VCaP (cell line): ENCODE results near the gene SLC25A47.

ENCODE experiments used
- H3K27ac ChIP-seq: fragments of 450-650 bp; 2 replicates; pipeline ENCODE4 v1.5.1; 2017
- TF ChIP-seq, protein P1 (sequence below): fragments of 450-650 bp; conservative IDR thresholded peaks from 2 replicates; pipeline ENCODE4 v1.5.1; 2017; ENCODE audit warnings: mild to moderate bottlenecking, moderate library complexity

Gene SLC25A47

DNA sequence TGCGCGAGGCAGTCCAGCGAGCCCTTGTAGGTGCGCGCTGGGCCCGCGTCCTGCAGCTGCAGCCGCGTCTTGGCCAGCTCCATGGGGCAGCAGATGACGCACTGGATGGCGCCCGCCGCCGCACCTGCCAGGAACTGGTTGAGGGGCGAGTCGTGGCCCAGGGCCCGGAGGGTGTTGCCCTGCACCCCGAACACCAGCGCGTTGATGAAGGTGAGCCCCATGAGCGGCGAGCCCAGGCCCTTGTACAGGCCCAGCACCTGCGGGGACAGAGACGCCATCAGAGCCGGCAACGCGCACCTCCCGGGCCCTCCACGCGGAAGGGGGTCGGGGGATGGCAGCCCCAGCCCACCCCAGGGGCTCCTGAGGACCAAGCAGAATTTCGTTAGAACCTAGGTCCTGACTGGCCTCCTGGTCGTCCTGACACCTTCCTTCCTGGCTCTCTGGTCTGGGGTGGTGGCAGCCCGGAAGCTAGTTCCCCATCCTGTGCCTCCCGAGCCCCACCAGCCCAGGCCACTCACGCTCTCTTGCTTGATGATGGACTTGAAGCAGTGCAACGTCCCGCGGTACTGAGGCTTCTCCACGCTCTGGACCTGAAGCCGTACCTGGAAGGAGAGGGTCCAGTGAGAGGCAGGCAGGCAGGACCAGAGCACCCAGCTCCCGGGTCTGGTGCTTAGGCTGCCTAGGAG lies 30.2 kb upstream of the SLC25A47 start:
- no peak overlapping the region for H3K27ac ChIP-seq
- TF ChIP-seq, protein P1, sequence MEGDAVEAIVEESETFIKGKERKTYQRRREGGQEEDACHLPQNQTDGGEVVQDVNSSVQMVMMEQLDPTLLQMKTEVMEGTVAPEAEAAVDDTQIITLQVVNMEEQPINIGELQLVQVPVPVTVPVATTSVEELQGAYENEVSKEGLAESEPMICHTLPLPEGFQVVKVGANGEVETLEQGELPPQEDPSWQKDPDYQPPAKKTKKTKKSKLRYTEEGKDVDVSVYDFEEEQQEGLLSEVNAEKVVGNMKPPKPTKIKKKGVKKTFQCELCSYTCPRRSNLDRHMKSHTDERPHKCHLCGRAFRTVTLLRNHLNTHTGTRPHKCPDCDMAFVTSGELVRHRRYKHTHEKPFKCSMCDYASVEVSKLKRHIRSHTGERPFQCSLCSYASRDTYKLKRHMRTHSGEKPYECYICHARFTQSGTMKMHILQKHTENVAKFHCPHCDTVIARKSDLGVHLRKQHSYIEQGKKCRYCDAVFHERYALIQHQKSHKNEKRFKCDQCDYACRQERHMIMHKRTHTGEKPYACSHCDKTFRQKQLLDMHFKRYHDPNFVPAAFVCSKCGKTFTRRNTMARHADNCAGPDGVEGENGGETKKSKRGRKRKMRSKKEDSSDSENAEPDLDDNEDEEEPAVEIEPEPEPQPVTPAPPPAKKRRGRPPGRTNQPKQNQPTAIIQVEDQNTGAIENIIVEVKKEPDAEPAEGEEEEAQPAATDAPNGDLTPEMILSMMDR = no peak

DNA sequence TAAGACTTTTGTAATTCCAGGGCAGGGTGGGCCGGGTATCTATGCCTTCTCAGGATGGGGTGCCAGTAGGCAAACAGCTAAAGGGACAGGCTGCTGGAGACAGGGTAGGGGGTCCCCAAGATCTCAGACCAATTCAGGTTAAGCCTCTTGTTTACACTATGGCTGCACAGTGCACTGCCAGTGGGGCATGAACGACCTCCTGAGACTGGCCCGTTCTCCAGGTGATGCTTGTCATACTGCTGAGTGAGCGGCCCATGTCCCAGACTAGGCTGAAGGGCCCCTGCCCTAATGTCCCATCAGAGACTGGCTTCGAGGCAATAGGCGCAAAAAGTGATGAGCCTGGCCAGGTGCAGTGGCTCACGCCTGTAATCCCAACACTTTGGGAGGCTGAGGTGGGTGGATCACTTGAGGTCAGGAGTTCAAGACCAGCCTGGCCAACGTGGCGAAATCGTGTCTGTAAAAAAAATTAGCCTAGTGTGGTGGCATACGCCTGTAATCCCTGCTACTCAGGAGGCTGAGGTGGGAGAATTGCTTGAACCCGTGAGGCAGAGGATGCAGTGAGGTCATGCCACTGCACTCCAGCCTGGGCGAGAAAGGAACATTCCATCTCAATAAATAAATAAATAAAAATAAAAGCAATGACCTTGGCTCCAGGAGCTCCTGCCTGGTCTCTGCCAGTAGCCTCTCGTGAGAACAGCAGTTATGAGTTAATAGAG lies 29.5 kb upstream of the SLC25A47 start:
- no peak overlapping the region for H3K27ac ChIP-seq
- TF ChIP-seq, protein P1 = no peak

DNA sequence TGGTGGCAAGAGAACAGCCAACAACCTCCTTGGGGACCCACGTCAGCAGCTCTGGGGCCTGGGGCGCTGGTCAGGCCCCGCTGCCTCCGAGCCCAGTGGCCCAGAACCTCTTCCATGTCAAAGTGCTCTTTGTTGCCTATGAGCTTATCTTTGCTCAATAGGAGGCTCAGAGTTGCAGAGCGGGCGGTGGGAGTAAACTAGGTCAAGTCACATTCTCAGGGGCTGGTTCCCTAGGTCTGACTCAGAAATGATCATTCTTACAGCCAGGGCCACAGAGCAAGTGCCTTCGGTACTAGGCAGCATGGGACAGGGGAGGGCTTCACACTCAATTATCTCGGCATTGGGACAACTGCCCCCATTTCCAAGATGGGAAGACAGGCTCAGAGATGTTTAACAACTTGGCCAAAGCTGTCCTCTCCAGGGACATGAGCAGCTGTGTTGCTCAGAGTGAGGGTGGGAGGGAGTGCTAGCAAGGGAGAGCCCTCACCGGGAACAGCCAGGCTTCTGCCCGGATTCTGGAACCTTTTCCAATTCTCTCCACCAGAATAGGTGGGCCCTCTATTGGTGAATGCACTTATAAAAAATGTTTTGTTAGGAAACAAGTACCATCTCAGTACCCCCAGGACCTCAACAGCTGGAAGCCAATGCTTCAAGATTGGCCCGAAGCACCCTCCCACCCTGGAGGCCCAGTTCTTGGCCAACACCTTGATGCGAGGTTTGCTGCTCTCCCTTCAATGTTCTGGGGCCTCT lies 28.8 kb upstream of the SLC25A47 start:
- no peak overlapping the region for H3K27ac ChIP-seq
- TF ChIP-seq, protein P1 = no peak

DNA sequence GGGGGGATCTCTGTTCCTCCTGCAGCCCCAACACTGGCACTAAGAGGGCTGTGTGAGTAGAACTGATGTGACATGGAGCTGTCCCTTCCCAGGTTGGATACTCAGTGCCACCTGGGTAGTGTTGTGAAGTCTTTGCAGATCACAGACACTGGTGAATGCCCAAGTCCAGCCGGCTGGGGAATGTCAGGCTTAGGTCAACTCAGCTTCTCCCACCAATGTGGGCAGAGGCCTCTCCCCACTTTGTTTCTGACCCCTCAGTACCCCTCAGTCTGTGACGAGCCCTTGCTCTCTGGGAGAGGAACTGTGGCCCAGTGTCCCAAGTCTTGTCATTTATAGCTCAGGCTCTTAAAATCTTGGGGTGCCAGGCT lies 28.2 kb upstream of the SLC25A47 start:
- H3K27ac ChIP-seq = no peak overlapping the region

DNA sequence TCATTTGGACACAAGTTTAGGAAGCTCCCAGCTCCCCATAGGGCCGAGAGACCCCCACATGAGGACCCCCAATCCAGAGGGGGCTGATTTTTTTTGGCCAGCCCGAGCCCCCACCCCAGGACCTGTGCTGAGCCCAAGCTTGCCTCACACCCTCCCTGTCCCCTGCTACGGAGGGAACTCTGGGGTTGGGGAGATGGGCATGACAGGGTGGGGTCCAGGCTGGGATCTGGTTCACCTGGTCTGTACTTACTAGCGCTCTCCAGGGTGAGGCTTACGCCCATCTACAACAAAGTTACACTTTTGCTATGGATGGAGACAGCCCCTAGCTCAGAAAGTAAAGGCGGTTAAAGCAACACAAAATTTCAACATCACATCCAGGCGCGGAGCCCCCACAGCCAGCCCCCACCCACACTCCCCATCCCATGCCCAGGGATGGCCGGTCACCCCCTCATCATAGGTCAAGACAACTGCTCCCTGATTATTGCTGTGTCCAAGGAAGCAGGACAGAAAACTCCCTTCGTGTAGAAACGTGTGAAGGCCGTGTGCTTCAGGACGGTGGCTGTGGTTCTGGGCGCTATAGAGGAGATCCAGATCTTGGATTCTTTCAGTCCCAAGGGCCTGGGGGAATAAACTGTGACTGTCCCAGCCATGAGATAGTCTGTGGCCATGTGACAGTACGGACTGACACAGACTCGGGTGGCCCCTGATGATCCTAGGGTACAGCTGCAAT lies 27.6 kb upstream of the SLC25A47 start:
- H3K27ac ChIP-seq = no peak overlapping the region
- TF ChIP-seq, protein P1 = no peak

More for the DNA sequence above, 28.2 kb upstream of the SLC25A47 start:
- TF ChIP-seq, protein P1 = no peak

DNA sequence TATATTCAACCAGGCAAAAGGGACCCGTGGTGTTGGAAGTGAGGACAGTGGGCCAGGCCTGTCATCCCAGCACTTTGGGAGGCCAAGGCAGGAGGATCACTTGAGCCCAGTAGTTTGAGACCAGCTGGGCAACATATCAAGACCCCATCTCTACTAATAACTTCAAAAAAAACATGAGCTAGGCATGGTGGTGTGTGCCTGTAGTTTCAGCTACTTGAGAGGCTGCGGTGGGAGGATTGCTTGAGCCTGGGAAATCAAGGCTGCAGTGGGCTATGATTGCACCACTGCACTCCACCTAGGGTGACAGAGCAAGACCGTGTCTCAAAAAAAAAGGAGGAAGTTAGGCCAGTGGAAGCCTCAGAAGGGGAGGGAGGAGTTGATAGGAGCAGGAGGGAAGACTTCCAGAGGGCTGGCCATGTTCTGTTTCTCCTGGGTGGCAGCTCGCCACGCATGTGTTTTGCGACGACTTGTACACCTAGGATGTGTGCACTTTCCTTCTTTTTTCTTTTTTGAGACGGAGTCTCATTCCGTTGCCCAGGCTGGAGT lies 27.0 kb upstream of the SLC25A47 start:
- 0 out of 2 replicates have a peak overlapping the region, but pooled peaks have one; percentile 22 for H3K27ac ChIP-seq

DNA sequence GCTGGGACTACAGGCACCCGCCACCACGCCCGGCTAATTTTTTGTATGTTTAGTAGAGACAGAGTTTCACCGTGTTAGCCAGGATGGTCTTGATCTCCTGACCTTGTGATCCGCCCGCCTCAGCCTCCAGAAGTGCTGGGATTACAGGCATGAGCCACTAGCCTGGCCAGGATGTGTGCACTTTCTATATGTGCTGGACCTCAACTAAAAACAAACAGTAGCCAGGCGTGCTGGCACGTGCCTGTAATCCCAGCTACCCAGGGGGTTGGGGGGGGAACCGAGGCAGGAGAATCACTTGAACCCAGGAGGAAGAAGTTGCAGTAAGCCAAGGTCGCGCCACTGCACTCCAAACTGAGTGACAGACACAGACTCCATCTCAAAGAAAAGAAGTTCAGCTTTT lies 26.4 kb upstream of the SLC25A47 start:
- H3K27ac ChIP-seq = peak overlapping the region; percentile 22; the same call in 1 of the 2 replicates

More for the DNA sequence above, 27.0 kb upstream of the SLC25A47 start:
- TF ChIP-seq, protein P1 = no peak
